H1 (cell line): ENCODE measurements around the gene TLK1. TPM values are rescaled to one million over a fixed set of nuclear protein-coding genes. Genes with fewer than 3 reads are reported as not detected.

Experiments
- CTCF ChIA-PET: fragments of 300-600 bp; sonication (Branson Sonifier 250); formaldehyde crosslinking; loops from one replicate; lab custom pipeline; 2021; ENCODE audit not compliant: partially characterized antibody; lab: Charles Lee
- POLR2A ChIA-PET: fragments of 300-600 bp; sonication (Branson Sonifier 250); formaldehyde crosslinking; loops from one replicate; lab custom pipeline; 2021; ENCODE audit warnings: inconsistent platforms; ENCODE audit not compliant: partially characterized antibody; lab: Charles Lee
- DNase-seq, 2 experiments: peaks; one replicate each; pipeline versions ENCODE4 v3.0.0 to v3.0.0-alpha.2; 2010 to 2022; ENCODE audit warnings: low spot score in 2 of 2, low read depth in 1 of 2, mixed read lengths in 1 of 2
- FAIRE-seq: peaks from 2 replicates; lab custom pipeline; 2011; peaks lifted over from hg19 to GRCh38; lab: Jason Lieb, UNC
- H2AFZ ChIP-seq: 2 replicates; pipeline ENCODE4 v1.8.1; 2012; ENCODE audit warnings: low read length, inconsistent platforms
- H2AK5ac ChIP-seq: 2 replicates; pipeline ENCODE4 v1.6.1; 2013; ENCODE audit warnings: low read depth, low read length
- H2BK120ac ChIP-seq: replicated peaks from 2 replicates; pipeline ENCODE3; 2013; ENCODE audit warnings: low read depth, low read length, inconsistent platforms
- H2BK12ac ChIP-seq: 2 replicates; pipeline ENCODE4 v1.6.1; 2013; ENCODE audit warnings: low read depth, low read length
- H2BK15ac ChIP-seq: 2 replicates; pipeline ENCODE4 v1.6.1; 2013; ENCODE audit warnings: low read length
- H2BK20ac ChIP-seq: 2 replicates; pipeline ENCODE4 v1.6.1; 2013; ENCODE audit warnings: low read length
- H2BK5ac ChIP-seq: 2 replicates; pipeline ENCODE4 v1.6.1; 2013; ENCODE audit warnings: low read depth, low read length
- H3K14ac ChIP-seq: 2 replicates; pipeline ENCODE4 v1.6.1; 2013; ENCODE audit warnings: inconsistent platforms; ENCODE audit not compliant: insufficient read length
- H3K18ac ChIP-seq: 2 replicates; pipeline ENCODE4 v1.6.1; 2013; ENCODE audit warnings: low read length; ENCODE audit errors: extremely low read depth
- H3K23ac ChIP-seq: 2 replicates; pipeline ENCODE4 v1.6.1; 2013; ENCODE audit warnings: inconsistent platforms; ENCODE audit not compliant: insufficient read length
- H3K23me2 ChIP-seq: 2 replicates; pipeline ENCODE4 v1.6.1; 2013; ENCODE audit warnings: low read depth, low read length
- H3K27ac ChIP-seq: 2 replicates; pipeline ENCODE4 v1.6.1; 2011; ENCODE audit warnings: low read depth, low read length, inconsistent platforms
- H3K27me3 ChIP-seq, 4 experiments: replicated peaks in 1 of 4; 1 replicate in 1 of 4; 2 replicates in 3 of 4; pipeline versions ENCODE4 v1.6.1 to v1.8.1; 2011 to 2013; ENCODE audit warnings: low read length in 3 of 4, mild to moderate bottlenecking in 3 of 4, inconsistent platforms in 2 of 4, mixed read lengths in 2 of 4, moderate library complexity in 1 of 4; ENCODE audit not compliant: control insufficient read depth in 3 of 4, insufficient read depth in 3 of 4; ENCODE audit errors: extremely low read depth in 1 of 4
- H3K36me3 ChIP-seq, 4 experiments: 2 replicates each; pipeline versions ENCODE4 v1.6.1 to v1.8.1; 2011 to 2013; ENCODE audit warnings: mild to moderate bottlenecking in 4 of 4, low read length in 3 of 4, moderate library complexity in 2 of 4, control low read depth in 1 of 4, inconsistent platforms in 1 of 4; ENCODE audit not compliant: insufficient read depth in 4 of 4, control insufficient read depth in 2 of 4
- H3K4ac ChIP-seq: replicated peaks from 2 replicates; pipeline ENCODE3; 2013; ENCODE audit warnings: low read length, low read depth, mixed read lengths, inconsistent platforms; ENCODE audit not compliant: insufficient read length
- H3K4me1 ChIP-seq, 4 experiments: replicated peaks in 1 of 4; 1 replicate in 1 of 4; 2 replicates in 3 of 4; pipeline versions ENCODE4 v1.6.1 to v1.8.1; 2011 to 2013; ENCODE audit warnings: low read length in 3 of 4, inconsistent platforms in 2 of 4, mixed read lengths in 1 of 4; ENCODE audit not compliant: insufficient read depth in 4 of 4, control insufficient read depth in 3 of 4
- H3K4me2 ChIP-seq, 2 experiments: 2 replicates each; pipeline versions ENCODE4 v1.6.1 to v1.8.1; 2011 to 2013; ENCODE audit warnings: low read depth in 2 of 2, low read length in 2 of 2, control low read depth in 1 of 2, inconsistent platforms in 1 of 2, mild to moderate bottlenecking in 1 of 2; ENCODE audit not compliant: insufficient read depth in 1 of 2
- H3K4me3 ChIP-seq, 4 experiments: fragments of 200-600, 300-600 bp in 1 of 4; sonication (generic), shearing (Covaris generic), sonication (Bioruptor Twin) in 1 of 4; 2 replicates each; pipeline versions ENCODE4 v1.5.1 to v1.8.1; 2011 to 2016; ENCODE audit warnings: low read length in 4 of 4, low read depth in 3 of 4, control low read depth in 2 of 4, inconsistent platforms in 2 of 4, mild to moderate bottlenecking in 2 of 4, mixed read lengths in 1 of 4, moderate library complexity in 1 of 4; ENCODE audit not compliant: insufficient read depth in 2 of 4; ENCODE audit errors: extremely low read depth in 1 of 4
- H3K56ac ChIP-seq: replicated peaks from 2 replicates; pipeline ENCODE3; 2013; ENCODE audit warnings: low read depth, mild to moderate bottlenecking, mixed read lengths, low read length, inconsistent platforms; ENCODE audit not compliant: insufficient read length
- H3K79me1 ChIP-seq: 2 replicates; pipeline ENCODE4 v1.6.1; 2013; ENCODE audit warnings: low read depth, low read length, control low read depth
- H3K79me2 ChIP-seq, 2 experiments: 2 replicates each; pipeline versions ENCODE4 v1.6.1 to v1.8.1; 2012 to 2013; ENCODE audit warnings: low read length in 2 of 2, mild to moderate bottlenecking in 2 of 2, inconsistent platforms in 1 of 2; ENCODE audit not compliant: insufficient read depth in 2 of 2, control insufficient read depth in 1 of 2
- H3K9ac ChIP-seq, 4 experiments: replicated peaks in 1 of 4; 1 replicate in 1 of 4; 2 replicates in 3 of 4; pipeline versions ENCODE4 v1.6.1 to v1.8.1; 2011 to 2013; ENCODE audit warnings: low read depth in 3 of 4, low read length in 3 of 4, control low read depth in 2 of 4, mild to moderate bottlenecking in 2 of 4, moderate library complexity in 2 of 4, inconsistent platforms in 1 of 4; ENCODE audit errors: extremely low read depth in 1 of 4
- H3K9me3 ChIP-seq, 2 experiments: 2 replicates each; pipeline versions ENCODE4 v1.6.1 to v1.8.1; 2012 to 2013; ENCODE audit warnings: mild to moderate bottlenecking in 2 of 2, moderate library complexity in 2 of 2, control low read depth in 1 of 2, inconsistent platforms in 1 of 2, low read depth in 1 of 2, low read length in 1 of 2, mixed read lengths in 1 of 2; ENCODE audit not compliant: insufficient read depth in 2 of 2
- H4K20me1 ChIP-seq, 2 experiments: replicated peaks in 1 of 2; 2 replicates each; pipeline versions ENCODE3 to v1.8.1; 2011 to 2013; ENCODE audit warnings: inconsistent platforms in 2 of 2, low read length in 2 of 2, mild to moderate bottlenecking in 1 of 2; ENCODE audit not compliant: insufficient read depth in 2 of 2, control insufficient read depth in 1 of 2
- H4K5ac ChIP-seq: 2 replicates; pipeline ENCODE4 v1.6.1; 2013; ENCODE audit warnings: low read length, low read depth, mixed read lengths, inconsistent platforms; ENCODE audit not compliant: insufficient read length
- H4K8ac ChIP-seq: 2 replicates; pipeline ENCODE4 v1.8.0; 2013; ENCODE audit warnings: mild to moderate bottlenecking, moderate library complexity, low read length, inconsistent platforms; ENCODE audit not compliant: insufficient read depth; ENCODE audit errors: extremely low read depth
- H4K91ac ChIP-seq: replicated peaks from 2 replicates; pipeline ENCODE3; 2013; ENCODE audit warnings: low read length, mixed read lengths, inconsistent platforms; ENCODE audit not compliant: insufficient read length
- CBX5 ChIP-seq: fragments of 300-800, 300-1000 bp; sonication (generic); IDR thresholded peaks from 2 replicates; pipeline ENCODE4 v1.7.1; 2016; ENCODE audit warnings: antibody characterized with exemption, low read length, low read depth
- E2F6 ChIP-seq: IDR thresholded peaks from 2 replicates; pipeline ENCODE4 v1.6.1; 2012; ENCODE audit warnings: inconsistent platforms
- EP300 ChIP-seq, 2 experiments: IDR thresholded peaks; 1 replicate in 1 of 2; 2 replicates in 1 of 2; pipeline ENCODE4 v1.6.1; 2011 to 2012; ENCODE audit warnings: low read depth in 2 of 2, low read length in 2 of 2, mild to moderate bottlenecking in 2 of 2, borderline replicate concordance in 1 of 2, inconsistent platforms in 1 of 2, moderate library complexity in 1 of 2
- GTF2F1 ChIP-seq: IDR thresholded peaks from 2 replicates; pipeline ENCODE4 v1.6.1; 2012; ENCODE audit warnings: low read depth, low read length, improper control_type of control experiment, borderline replicate concordance
- HDAC2 ChIP-seq, 2 experiments: fragments of 300-600 bp in 1 of 2; sonication (generic) in 1 of 2; IDR thresholded peaks; 2 replicates each; pipeline ENCODE4 v1.6.1; 2011 to 2012; ENCODE audit warnings: low read depth in 2 of 2, low read length in 2 of 2, mild to moderate bottlenecking in 2 of 2, moderate library complexity in 2 of 2, borderline replicate concordance in 1 of 2, inconsistent platforms in 1 of 2
- HDAC6 ChIP-seq: IDR thresholded peaks from one replicate; pipeline ENCODE4 v1.7.1; 2012; ENCODE audit warnings: low read depth, mild to moderate bottlenecking, inconsistent platforms, low read length, moderate library complexity
- KDM4A ChIP-seq: IDR thresholded peaks from one replicate; pipeline ENCODE4 v1.7.1; 2012; ENCODE audit warnings: low read depth, mild to moderate bottlenecking, moderate library complexity, low read length, inconsistent platforms; ENCODE audit not compliant: severe bottlenecking
- RXRA ChIP-seq: IDR thresholded peaks from 2 replicates; pipeline ENCODE4 v1.6.1; 2011; ENCODE audit warnings: low read depth, mild to moderate bottlenecking, low read length, moderate library complexity; ENCODE audit not compliant: insufficient read depth
- SIRT6 ChIP-seq: IDR thresholded peaks from one replicate; pipeline ENCODE4 v1.7.1; 2012; ENCODE audit warnings: low read length, inconsistent platforms
- TBP ChIP-seq: IDR thresholded peaks from 2 replicates; pipeline ENCODE4 v1.6.1; 2011; ENCODE audit warnings: low read depth, low read length, improper control_type of control experiment
- TEAD4 ChIP-seq: IDR thresholded peaks from 2 replicates; pipeline ENCODE4 v1.6.1; 2012; ENCODE audit warnings: low read depth, low read length, inconsistent platforms, mixed read lengths
- ZNF274 ChIP-seq: IDR thresholded peaks from 2 replicates; pipeline ENCODE4 v1.7.0; 2012; ENCODE audit warnings: low read length, borderline replicate concordance; ENCODE audit errors: extremely low read depth
- polyA plus RNA-seq, 7 experiments: library from polyadenylated mRNA; depleted of rRNA in 3 of 7; stranded (reverse) in 5 of 7; unstranded in 2 of 7; fragments of >200 nt in 5 of 7; fragments of 200-250 nt in 2 of 7; gene quantifications; 1 replicate in 5 of 7; 2 replicates in 1 of 7; 4 replicates in 1 of 7; pipeline versions ENCODE4 v1.2.1 to v1.2.3, GENCODE V29; 2011 to 2013; ENCODE audit warnings: missing spikeins in 2 of 7, mixed read lengths in 2 of 7
- total RNA-seq: library from RNA; stranded (reverse); fragmentation: NEBNext Ultra II Directional; extraction: Animal tissue kit (Norgen Biotek cat#: 25700); gene quantifications from 2 replicates; pipeline ENCODE4 v1.2.1, GENCODE V29; 2021

TLK1 gene
- total and polyA plus RNA-seq, 2 of the 8 experiments (the other 6 are each of a cell fraction or from before 2014, with no cell fraction given) = 11.2 to 102 TPM

GRCh38 chr2:171178993-171179392, 18.3 kb upstream of the TLK1 start:
- Histone ChIP-seq H3K79me1 (no peaks in the 10 kb centered on the region), H4K20me1 (no peaks in the 10 kb centered on the region), H2BK5ac (no peak overlapping the region), H2AFZ (no peak overlapping the region), H3K36me3 (no peaks in the 10 kb centered on the region), H2AK5ac (no peak overlapping the region), H3K4me2 (no peak overlapping the region), H2BK15ac (no peak overlapping the region), H4K8ac (no peak overlapping the region), H4K5ac (no peak overlapping the region), H3K56ac (no peak overlapping the region), H3K9ac (no peak overlapping the region), H3K27ac (no peak overlapping the region), H3K4ac (no peak overlapping the region), H4K91ac (no peak overlapping the region), H3K14ac (no peak overlapping the region), H2BK12ac (no peak overlapping the region), H2BK20ac (no peak overlapping the region), H3K27me3 (no peaks in the 10 kb centered on the region), H3K9me3 (no peaks in the 10 kb centered on the region), H3K79me2 (no peaks in the 10 kb centered on the region), H2BK120ac (no peak overlapping the region), H3K4me3 (no peak overlapping the region), H3K23ac (no peak overlapping the region), H3K4me1 (peaks cover 0 to 5% (median 0%) of the 10 kb centered on the region in 4 experiments; a peak in 1 of 7 replicates), H3K18ac (no peak overlapping the region), H3K23me2 (no peaks in the 10 kb centered on the region)
- FAIRE-seq = no peak
- no peak for DNase-seq
- ChIA-PET POLR2A (no interaction called here), CTCF (no interaction called here)
- TF ChIP-seq CBX5 (no peak), RXRA (no peak), SIRT6 (no peak), EP300 (IDR thresholded peaks at IDR 0.05; ENCODE audit: borderline replicate concordance in 1 of 2, low read depth in 2 of 2, low read length in 2 of 2) (no peak), GTF2F1 (no peak), HDAC2 (IDR thresholded peaks at IDR 0.05; ENCODE audit: borderline replicate concordance in 1 of 2, low read depth in 2 of 2, low read length in 2 of 2) (no peak), ZNF274 (no peak), KDM4A (no peak), HDAC6 (no peak), TEAD4 (no peak), TBP (no peak), E2F6 (no peak)
